Uterus (tissue), 2 donors: Measurements from ENCODE around the gene DGUOK.

Source experiments
- POLR2A ChIP-seq, 2 donors: fragments of 450-650 bp; IDR thresholded peaks; one replicate each; pipeline ENCODE4 v1.6.1; 2016; ENCODE audit warnings: antibody characterized with exemption in 2 of 2, mild to moderate bottlenecking in 1 of 2, moderate library complexity in 1 of 2
- TF ChIP-seq, protein P1 (sequence below), 4 experiments: fragments of 200-600 bp in 2 of 4; fragments of 450-650 bp in 2 of 4; sonication (generic) in 2 of 4; IDR thresholded peaks; one replicate each; pipeline ENCODE4 v1.5.1; 2016 to 2019; ENCODE audit warnings: antibody characterized with exemption in 4 of 4, mild to moderate bottlenecking in 2 of 4, moderate library complexity in 1 of 4

DNA sequence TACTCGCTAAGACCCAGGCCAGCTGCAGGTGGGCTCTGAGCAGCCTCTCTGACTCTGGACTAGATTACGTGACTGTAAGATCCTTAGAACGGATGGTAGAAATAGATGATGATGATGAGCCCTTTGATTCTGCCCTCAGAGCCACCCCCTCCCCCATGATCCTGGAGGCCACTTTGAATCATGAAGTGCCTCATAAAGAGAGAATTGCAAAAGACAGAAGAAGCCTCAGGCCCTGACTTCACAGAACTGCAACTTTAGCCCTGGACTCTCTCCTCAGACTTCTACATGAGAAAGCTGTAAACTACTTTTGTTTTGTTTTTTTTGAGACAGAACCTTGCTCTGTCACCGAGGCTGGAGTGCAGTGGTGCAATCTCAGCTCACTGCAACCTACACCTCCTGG lies 42.7 kb downstream of the DGUOK start:
- TF ChIP-seq, protein P1, sequence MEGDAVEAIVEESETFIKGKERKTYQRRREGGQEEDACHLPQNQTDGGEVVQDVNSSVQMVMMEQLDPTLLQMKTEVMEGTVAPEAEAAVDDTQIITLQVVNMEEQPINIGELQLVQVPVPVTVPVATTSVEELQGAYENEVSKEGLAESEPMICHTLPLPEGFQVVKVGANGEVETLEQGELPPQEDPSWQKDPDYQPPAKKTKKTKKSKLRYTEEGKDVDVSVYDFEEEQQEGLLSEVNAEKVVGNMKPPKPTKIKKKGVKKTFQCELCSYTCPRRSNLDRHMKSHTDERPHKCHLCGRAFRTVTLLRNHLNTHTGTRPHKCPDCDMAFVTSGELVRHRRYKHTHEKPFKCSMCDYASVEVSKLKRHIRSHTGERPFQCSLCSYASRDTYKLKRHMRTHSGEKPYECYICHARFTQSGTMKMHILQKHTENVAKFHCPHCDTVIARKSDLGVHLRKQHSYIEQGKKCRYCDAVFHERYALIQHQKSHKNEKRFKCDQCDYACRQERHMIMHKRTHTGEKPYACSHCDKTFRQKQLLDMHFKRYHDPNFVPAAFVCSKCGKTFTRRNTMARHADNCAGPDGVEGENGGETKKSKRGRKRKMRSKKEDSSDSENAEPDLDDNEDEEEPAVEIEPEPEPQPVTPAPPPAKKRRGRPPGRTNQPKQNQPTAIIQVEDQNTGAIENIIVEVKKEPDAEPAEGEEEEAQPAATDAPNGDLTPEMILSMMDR (IDR thresholded peaks at IDR 0.05): no peak
- TF ChIP-seq POLR2A (IDR thresholded peaks at IDR 0.05): no peak
